ENCODE data around the gene TFIP11.

The TFIP11 gene

DNA sequence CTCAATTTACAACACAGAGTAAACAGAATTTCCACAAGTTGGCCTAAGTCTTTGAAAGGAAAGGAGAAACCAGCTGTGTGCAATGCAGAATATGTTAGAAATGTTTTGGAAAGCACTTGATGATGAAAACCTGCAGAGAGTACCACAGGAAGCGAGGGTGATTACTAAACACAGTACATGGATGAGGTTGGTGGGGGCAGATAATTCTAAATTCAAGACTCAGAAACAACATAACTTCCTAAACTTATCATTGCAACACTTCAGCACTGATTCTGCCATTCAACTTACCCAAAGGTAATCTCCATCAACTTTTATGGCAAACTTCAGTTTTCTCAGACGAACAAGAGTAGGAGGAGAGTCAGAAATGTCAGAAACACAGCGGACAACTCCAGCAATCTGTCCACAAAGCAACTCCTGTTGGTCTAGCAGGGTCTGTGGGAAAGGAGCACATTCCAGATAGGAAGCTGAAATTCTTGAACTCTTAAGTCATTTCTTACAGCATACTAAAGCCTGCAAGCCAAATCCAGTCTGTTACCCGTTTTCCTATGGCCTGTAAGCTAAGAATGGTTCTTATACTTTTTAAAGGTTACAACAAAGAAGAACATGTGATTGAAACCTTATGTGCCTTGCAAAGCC is 35.5 kb downstream of the TFIP11 start:
- no peak for DNase-seq

GRCh38 chr22:26474682-26475081 is 37.6 kb downstream of the TFIP11 start:
- DNase-seq: no peak

- DNase-seq: no peak
Measured at GRCh38 chr22:26471522-26471921, 40.8 kb downstream of the TFIP11 start.

DNA sequence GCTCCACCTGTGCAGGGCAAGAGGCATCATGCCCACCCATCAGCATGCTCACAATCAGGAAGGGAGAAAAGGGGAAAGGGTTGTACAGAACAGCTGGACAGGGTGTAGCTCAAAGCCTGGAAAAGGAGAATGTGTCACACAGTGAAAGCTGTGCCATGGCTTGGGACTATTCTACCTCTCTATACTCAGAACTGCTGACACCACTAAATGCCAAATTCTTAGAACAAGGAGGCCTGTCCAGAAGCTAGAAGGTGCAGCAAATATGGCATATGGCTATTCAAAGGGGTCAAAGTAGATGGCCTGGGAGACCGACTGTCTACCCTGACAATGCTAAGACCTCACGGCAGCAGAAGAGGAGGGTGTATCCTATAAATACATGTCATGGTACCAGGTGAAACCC is 41.5 kb downstream of the TFIP11 start:
- DNase-seq: no peak

GRCh38 chr22:26466196-26466595 is 46.1 kb downstream of the TFIP11 start:
- DNase-seq: no peak

- no peak for DNase-seq
Measured at GRCh38 chr22:26464312-26464711, 48.0 kb downstream of the TFIP11 start.

DNA sequence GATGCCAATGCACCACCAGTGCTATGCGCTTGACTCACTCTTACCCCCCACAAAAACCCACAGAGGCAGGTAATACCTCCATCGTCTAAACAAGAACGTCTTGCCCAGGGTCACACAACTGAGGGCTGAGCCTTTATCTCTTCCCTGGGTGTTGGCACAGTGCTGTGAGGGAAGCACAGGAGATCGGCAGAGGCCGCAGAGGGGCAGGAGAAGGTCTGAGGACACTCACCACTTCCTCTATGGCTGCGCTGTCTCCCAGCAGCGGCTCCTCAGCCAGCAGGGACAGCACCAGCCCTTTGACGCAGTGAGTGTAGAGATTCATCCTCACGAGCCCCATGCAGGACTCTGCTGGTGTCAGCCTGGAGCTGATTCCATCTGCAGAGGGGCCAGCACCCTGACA is 48.6 kb downstream of the TFIP11 start:
- DNase-seq: no peak

DNA sequence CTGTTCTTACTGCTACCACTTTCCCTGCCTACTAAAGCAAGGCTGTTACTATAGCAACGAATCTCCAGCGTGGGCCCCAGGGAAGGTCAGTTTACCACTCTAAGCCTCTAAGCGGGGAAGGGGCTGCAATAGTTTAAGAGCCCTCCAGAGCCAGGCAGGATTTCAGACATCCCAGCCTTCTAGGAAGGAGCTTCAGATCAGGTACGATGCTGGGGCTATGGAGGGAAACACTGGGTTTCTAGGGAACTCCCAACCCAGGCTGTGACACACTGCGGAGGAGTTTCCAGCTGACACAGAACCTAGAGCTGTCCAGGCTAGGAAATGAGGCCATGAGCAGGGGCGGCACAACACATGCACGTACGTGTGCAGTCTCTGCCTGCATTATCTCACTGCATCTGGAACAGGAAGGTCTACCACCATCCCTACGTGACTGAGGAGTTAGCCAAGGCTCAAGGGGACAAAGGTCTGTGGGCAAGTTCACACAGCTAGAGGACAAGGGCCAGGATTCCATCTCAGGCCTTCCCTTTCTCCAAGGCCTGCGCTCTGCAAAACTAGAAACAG is 49.1 kb downstream of the TFIP11 start:
- no peak for DNase-seq

DNA sequence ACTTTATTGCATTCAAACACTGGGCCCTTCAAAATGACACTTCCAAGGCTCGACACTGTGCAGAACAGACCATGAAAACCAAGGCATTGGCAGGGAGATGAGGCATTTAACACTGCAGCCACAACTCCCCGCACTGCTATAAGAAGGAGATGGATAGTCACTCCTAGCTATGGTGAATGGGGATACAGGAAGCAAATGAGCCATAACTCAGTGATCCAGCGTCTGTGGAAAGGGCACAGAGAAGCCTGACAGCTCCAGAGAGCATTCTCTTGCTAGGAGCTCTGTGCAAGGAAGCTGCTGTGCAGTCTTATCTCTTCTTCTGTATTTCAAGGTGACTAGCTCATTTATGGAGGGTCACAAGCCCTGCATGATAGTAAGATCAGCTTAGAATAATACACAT is 49.6 kb downstream of the TFIP11 start:
- no peak for DNase-seq

GRCh38 chr22:26462051-26462450 is 50.2 kb downstream of the TFIP11 start:
- no peak for DNase-seq

DNA sequence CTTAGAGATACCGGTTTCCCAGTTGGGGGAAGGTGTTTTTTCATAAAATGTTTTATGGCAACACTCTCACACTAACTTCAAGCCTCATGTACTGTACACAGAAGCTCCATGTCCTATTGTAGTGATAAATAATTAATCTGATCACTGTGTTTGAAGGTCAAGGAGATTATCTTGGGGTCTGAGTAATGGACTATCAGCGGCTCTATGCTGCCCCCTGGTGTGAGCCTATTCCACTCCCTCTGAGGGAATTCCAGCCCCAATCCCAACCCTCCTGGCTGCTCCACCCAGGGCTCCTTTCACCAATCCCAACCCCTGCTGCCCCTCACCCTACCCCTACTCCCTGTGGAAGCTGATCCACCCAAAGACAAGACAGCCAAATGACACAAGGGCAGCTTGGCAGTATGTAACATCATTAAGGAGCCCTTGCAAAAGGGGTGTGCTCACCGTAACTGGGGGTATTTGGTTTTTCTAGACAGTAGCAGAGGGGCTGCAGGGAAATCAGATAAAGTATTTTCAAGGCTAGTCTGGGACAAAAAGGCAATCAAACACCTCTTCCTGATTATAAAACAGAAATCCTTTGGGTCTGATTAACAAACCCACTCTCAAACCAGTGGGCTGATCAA is 51.0 kb downstream of the TFIP11 start:
- DNase-seq: peak in 1 of 2 donors; percentile 9

GRCh38 chr22:26460202-26460601 is 52.1 kb downstream of the TFIP11 start:
- DNase-seq: no peak

- DNase-seq: no peak
Measured at GRCh38 chr22:26457661-26458272, 54.5 kb downstream of the TFIP11 start.

- no peak for DNase-seq
Measured at GRCh38 chr22:26453812-26454500, 58.3 kb downstream of the TFIP11 start.

DNA sequence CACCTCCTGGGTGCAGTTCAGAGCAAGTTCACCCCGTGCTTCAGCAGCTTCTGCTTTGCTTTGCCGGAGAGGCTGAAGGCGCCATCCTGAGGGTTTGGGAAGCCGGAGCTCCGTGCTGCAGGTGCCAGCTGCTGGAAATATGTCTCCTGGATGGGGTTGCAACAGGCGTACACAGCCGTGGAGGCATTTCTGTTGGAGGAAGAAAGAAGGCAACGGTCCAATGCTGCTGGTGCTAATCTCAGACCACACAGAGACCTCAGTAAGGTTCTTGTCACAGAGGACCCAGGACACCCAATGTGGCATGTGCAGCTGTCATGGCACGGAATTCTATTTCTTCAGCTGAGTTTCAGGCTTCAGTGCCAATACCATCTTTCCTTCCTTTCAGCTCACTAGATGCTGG is 59.1 kb downstream of the TFIP11 start:
- DNase-seq: no peak

- DNase-seq: no peak
Measured at GRCh38 chr22:26452236-26453016, 59.8 kb downstream of the TFIP11 start.

- DNase-seq: no peak
Measured at GRCh38 chr22:26450453-26451185, 61.7 kb downstream of the TFIP11 start.

DNA sequence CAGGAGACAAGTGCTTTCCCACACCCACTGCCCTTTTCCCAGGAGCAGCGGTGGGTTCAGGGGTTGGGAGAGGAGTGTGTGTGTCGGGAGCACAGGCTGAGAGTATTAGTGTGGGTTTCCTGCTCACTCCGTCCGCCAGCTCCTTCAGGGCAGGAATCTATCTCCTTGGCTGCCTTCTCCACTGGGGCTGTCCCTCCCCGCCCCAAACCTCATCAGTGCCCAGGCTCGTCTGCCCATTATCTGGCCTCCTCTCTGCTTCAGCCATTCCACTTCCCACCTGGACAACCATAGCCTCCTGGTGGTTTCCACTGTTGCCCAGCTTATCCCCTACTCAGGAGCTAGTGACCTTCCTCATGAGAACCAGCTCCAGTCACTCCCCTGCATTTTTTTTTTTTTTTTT is 63.3 kb downstream of the TFIP11 start:
- no peak for DNase-seq

GRCh38 chr22:26448334-26448733 is 63.9 kb downstream of the TFIP11 start:
- no peak for DNase-seq

DNA sequence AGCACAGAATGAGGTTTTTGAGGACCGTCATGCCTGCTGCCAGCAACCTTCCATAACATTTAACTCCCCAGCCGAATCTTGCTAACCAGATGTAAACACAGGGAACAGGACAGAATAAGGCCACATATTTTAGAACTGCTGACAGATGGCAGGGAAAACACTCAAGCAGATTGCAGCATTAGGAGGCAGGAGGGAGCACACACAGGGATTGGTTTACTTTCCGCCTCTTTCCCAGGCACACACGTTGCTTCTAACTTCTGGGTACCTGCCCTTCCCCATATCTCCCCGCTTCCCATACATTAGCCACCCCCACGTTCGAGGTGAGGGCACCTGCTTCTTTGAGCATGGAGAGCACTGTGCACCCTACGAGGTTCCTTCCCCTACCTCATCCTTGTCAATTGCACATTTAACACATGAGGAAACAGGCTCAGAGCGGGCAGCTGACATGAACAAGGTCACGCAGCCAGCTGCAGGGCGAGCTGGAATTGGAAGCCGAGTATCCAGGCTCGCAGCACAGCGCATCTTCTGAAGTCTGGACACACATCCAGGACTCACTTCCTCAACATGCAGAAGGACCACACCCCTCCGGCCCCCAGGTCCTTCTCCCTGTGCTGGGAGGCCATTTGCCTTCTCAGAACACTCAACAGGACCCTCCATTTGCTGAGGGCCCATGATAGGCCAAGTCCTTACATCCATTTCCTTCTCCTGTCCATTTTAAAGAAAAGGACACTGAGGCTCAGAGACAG is 64.5 kb downstream of the TFIP11 start:
- DNase-seq: no peak

- no peak for DNase-seq
Measured at GRCh38 chr22:26446808-26447515, 65.3 kb downstream of the TFIP11 start.

All from bone marrow (tissue), 2 donors.